HG03175 (cell line): ENCODE data around the gene KRR1.

Experiments
- ATAC-seq: cut with Tn5 transposase; IDR thresholded peaks from one replicate; pipeline ENCODE4 v1.9.1; 2021; ENCODE audit warnings: mild to moderate bottlenecking, moderate library complexity; ENCODE audit not compliant: unreplicated experiment

The KRR1 gene

GRCh38 chr12:75511116-75512048, at the start of gene KRR1:
Gene KRR1, minus strand, starts transcription at chr12:75511609. Its CDS starts 12 bp downstream, at chr12:75511597.
- peak; percentile 94 for ATAC-seq

DNA sequence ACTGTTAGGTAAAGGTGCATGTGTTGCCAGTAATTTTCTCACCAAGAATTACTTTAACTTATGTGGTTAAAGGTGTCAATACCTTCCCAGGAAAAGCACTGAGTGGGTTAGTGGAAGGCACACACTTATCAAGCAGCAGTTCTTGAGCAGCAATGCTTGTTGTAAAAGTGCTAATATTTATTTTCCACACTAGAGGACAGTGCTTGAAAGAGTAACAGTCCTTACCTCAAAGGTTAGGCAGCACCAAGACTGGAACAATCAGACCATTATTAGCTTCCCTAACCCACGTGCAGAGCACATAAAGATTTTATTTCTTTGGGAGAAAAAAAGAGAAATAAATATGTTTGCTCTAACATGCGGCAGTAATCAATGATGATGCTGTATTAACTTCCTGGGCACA, 48.8 kb upstream of the KRR1 start:
- ATAC-seq, result no peak

- ATAC-seq, result no peak
Observed at GRCh38 chr12:75558287-75558686, 46.9 kb upstream of the KRR1 start.

DNA sequence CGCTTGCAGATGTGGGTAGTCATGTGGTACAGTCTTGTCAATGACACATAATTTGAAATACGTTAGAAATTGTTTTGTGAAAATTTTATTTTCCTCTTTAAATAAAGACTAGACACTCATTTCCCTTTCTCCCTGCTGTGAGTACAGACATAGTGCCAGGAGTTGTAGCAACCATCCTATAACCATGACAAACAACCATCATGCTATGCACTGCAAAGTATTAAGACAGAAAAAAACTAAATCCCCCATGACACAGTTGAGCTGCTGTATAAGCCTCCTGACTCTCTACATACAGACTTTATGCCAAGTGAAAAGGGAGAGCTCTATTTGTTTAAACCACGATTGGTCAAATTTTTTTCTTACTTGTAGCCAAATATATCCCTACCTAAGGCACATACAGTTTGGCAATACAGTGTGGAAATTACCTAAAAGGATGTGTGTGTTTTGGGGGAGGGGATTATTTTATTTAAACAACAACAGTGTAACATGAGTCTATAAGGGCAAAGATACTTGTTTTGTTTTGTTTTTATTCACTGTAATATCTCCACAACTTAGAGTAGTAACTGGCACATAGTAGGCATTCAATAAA, 45.0 kb upstream of the KRR1 start:
- ATAC-seq, result no peak

DNA sequence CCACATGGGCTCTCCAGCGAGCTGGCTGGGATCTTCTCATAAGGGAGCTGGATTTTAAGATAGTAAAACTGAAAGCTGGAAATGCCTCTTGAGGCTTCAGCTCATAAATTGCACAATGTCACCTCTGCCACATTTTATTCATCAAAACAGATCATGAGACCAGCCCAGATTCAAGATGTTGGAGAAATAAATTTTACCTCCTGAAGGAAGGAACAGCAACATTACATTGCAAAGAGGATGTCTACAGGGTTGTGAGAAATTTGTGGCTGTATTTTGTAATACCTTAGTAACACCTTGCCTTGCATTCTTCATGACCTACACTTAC, 43.1 kb upstream of the KRR1 start:
- no peak for ATAC-seq

DNA sequence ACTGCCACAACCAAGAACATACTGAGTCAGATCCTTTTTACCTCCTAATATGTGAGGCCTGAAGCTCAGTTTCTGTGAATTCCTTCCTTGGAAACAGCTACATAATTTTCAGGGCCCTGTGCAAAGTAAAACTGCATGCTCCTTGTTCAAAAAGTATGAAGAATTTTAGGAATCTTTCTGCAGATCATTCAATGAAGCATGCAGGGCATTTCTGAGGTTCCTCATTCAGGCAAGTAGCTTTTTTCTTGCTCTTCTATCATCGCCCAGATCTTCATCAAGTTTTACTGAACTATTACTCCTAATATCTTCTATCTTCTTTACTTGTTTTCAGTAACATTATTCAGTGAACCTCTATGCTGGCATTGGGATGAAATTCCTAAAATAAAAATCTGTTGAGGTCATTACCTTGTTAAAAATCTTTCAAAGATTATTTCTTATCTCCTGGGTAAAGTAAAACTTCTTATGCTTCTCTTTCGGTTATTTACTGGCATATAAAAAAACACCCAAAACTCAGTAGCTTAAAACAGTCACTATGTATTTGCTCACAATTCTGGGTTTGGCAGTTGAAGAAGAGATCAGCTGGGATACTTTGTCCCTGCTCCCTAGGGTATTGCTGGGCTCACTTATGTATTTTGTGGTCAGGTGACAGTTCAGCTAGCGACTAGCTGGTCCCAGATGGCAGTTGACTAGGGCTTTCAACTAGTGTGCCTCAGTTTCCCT, 42.6 kb upstream of the KRR1 start:
- ATAC-seq, result no peak

DNA sequence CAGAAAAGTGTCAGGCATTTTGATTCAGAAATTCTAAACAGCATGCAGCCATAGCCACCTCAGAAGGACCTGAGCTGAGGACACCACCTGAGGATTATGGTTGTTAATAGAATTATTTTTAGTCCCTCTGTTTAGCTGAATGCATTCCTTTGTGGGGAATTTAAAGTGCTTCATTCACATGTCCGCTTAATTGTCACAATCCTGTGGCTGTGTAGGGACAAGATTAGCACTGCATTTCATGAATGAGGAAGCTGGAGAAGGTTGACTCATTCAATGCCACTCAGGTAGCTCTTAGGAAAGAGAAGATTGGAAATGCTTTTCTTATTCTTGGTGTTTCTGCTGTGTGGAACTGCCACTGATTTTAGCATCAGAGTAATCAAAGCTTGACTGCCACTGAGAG, 42.0 kb upstream of the KRR1 start:
- no peak for ATAC-seq

DNA sequence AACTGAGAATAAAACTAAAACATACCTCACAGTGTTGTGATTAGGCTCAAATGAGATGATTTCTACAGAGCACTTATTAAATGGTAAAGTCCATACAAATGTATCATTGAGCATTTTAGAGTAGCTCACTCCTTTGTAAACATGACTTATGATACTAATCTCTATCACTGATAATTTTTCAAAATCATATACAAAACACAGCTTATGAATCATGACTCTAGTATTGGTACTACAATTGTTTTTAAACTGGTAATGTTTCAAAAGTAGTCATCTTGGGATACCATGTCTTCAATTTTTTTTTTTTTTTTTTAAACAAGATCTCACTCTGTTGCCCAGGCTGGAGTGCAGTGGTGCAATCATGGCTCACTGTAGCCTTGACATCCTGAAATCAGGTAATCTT, 40.1 kb upstream of the KRR1 start:
- no peak for ATAC-seq

DNA sequence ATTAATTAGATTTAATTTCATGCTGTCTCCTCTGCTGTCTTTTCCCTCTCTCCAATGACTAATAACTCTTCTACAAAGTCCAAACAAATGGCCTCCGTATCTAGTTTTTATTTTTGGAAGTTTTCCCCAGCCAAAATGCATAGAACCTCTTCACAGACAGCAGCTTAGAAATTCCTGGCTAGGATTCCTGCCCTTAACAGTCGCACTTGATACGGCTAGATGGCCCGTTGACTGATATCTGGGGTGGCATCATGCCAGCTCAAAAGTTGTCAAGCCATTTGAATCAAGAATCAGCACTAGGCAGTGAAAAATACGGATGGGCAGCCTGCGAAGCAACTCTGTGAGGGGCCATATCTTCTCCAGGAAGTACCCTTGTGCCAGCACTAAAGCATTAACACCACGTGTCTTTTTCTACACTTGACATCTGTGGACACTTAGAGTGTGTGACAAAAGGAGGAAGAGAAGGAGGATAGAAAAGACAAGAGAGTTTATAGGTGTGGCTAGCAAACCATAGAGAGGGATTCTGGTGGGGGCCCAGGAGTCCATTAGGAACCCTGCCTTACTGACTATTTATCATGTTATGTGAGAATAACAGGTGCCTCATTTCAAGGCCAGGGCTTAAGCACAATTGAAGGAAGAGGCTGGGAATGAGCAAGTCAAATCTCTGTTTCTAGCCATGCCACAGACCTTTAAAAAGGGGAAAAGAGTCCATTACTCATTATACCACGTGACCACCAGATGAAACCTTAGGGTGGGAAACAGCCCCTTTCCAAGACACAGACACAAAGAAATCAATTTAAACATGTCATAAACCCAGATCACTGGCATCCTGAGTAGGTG, 39.2 kb upstream of the KRR1 start:
- no peak for ATAC-seq

GRCh38 chr12:75549989-75550388, 38.6 kb upstream of the KRR1 start:
- no peak for ATAC-seq

GRCh38 chr12:75548879-75549278, 37.5 kb upstream of the KRR1 start:
- ATAC-seq, result no peak

- no peak for ATAC-seq
Observed at GRCh38 chr12:75545636-75546035, 34.2 kb upstream of the KRR1 start.

DNA sequence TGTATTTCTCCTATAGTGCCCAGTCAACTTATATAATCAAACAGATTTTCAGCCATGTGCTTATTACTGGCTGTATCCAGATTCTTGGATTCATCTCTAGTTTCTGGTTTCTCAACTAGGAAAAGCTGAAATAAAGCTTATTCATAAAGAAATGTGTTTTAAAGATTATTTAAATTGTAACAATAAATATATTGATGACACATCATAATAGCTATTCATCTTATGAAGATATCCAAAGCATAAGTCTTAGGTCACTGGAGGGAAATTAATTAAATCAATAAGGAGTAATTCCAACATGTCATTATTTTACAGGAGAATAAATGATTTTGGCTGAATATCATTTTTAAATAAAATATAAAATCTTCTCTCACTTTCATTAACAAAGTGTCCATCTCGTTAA, 32.1 kb upstream of the KRR1 start:
- no peak for ATAC-seq

- no peak for ATAC-seq
Observed at GRCh38 chr12:75542942-75543341, 31.5 kb upstream of the KRR1 start.

DNA sequence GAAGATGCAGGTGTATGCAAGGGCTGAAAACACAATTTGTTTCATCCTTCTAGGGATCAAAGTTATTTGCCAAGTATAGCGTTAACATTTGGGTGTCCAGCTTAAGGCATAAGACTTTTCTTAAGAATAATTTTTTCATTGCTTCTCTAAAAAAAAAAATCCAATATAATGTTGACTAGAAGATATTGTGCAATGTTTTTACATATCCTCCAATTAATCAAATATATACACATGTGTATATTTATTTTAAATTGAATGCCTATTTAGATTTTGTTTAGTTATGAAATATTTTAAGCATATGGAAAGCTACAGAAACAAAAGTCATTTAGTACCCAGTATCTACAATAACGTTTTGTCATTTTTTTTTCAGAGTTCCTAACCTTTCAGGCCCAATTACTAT, 28.5 kb upstream of the KRR1 start:
- ATAC-seq, result no peak

GRCh38 chr12:75533239-75533638, 21.8 kb upstream of the KRR1 start:
- ATAC-seq, result no peak

- no peak for ATAC-seq
Observed at GRCh38 chr12:75529826-75530225, 18.4 kb upstream of the KRR1 start.

DNA sequence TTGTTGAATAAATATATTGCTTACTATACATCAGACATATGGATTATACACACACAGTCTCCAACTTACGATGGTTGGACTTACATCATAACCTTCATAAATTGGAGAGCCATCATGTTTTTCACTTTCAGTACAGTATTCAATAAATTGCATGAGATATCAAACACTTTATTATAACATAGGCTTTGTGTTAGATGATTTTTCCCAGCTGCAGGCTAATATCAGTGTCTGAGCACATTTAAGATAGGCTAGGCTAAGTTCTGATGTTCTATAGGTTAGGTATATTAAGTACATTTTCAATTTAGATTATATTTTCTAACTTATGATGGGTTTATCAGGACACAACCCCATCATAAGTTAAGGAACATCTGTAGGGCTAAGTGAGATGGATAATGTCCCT, 17.9 kb upstream of the KRR1 start:
- no peak for ATAC-seq

- no peak for ATAC-seq
Observed at GRCh38 chr12:75528692-75529091, 17.3 kb upstream of the KRR1 start.

DNA sequence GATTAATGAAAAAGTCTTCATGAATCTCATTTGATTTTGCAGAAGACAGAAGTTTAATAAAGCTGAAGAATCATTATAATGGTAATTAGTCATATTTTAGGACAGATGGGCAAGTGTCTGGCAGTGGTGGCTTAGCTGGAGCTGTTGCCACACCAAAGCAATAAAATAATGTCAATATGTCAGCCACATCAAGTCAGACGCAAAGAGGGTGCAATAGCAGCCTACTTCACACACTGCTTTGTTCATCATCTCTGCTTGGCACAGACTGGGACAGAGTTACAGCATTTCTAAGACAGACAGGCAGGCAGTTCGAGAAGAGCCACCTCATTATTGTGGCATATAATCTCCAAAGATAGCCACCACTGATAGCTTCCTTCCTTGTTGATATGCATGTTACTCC, 16.9 kb upstream of the KRR1 start:
- ATAC-seq, result no peak
